ENCODE results near the gene AKAP10. TPM values are rescaled to one million over a fixed set of nuclear protein-coding genes. Genes with fewer than 3 reads are reported as not detected.
A peak's percentile ranks its signal among the peaks of the same experiment; 100 is the strongest.

The AKAP10 gene
- total RNA-seq, 1 experiment from 2014 or later, result 34.1 TPM

- ChIA-PET POLR2A (interaction anchor here (0.9 kb wide), 1 partner anchor 10 kb away, joined by 3 read pairs; no protein-coding TSS in a partner anchor), CTCF (interaction anchor here (0.5 to 0.6 kb wide), 3 partner anchors 51 to 136 kb away, joined by 4 read pairs; no protein-coding TSS in a partner anchor)
- no TSS peak for BruUV-seq (replicated peaks)
- no peak for DNase-seq (ENCODE audit: unreplicated experiment)
- Mint-ChIP-seq H3K27ac (ENCODE audit: low read depth, unreplicated experiment) (peak overlapping the region; percentile 3), H3K27me3 (ENCODE audit: insufficient read depth, unreplicated experiment) (no peaks in the 10 kb centered on the region), H3K9me3 (ENCODE audit: unreplicated experiment) (no peaks in the 10 kb centered on the region), H3K4me3 (ENCODE audit: unreplicated experiment) (no peak overlapping the region), H3K4me1 (ENCODE audit: insufficient read depth, unreplicated experiment) (peaks cover 19% of the 10 kb centered on the region), H3K36me3 (ENCODE audit: insufficient read depth, unreplicated experiment) (peaks cover 73% of the 10 kb centered on the region)
- TF ChIP-seq, protein P1, sequence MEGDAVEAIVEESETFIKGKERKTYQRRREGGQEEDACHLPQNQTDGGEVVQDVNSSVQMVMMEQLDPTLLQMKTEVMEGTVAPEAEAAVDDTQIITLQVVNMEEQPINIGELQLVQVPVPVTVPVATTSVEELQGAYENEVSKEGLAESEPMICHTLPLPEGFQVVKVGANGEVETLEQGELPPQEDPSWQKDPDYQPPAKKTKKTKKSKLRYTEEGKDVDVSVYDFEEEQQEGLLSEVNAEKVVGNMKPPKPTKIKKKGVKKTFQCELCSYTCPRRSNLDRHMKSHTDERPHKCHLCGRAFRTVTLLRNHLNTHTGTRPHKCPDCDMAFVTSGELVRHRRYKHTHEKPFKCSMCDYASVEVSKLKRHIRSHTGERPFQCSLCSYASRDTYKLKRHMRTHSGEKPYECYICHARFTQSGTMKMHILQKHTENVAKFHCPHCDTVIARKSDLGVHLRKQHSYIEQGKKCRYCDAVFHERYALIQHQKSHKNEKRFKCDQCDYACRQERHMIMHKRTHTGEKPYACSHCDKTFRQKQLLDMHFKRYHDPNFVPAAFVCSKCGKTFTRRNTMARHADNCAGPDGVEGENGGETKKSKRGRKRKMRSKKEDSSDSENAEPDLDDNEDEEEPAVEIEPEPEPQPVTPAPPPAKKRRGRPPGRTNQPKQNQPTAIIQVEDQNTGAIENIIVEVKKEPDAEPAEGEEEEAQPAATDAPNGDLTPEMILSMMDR (IDR thresholded peaks at IDR 0.05; ENCODE audit: unreplicated experiment), result no peak
- intact Hi-C loops (cut with micrococcal nuclease), result no loop called here
These were observed 38.9 kb downstream of the AKAP10 start for GRCh38 chr17:19938736-19939135.

DNA sequence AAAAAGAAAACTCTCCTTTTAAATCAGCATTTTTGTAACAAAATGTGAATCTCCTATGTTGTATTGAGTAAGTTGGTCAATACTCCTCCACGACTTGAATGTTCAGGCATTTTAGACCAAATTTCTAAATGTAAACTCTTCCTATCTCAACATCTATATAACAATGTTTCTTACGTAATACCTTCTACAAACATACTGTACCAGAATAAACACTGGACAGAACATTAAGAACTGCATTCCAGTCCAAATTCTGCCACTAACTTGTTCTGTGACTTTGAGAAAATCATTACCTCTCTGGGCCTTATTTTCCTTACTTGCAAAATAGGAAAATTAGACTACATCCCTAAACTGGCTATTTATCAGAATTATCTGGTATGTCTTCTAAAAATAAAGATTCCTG, 40.1 kb downstream of the AKAP10 start:
- intact Hi-C loops (cut with micrococcal nuclease), result no loop called here
- H3K27ac Mint-ChIP-seq (ENCODE audit: low read depth, unreplicated experiment), result peak overlapping the region; percentile 18
- BruUV-seq (replicated peaks), result no TSS peak
- H3K4me3 Mint-ChIP-seq (ENCODE audit: unreplicated experiment), result no peak overlapping the region
- ChIA-PET CTCF (interaction anchor here (0.7 kb wide), 1 partner anchor 125 kb away, joined by 4 read pairs; no protein-coding TSS in a partner anchor), POLR2A (interaction anchor here (0.7 kb wide), 1 partner anchor 124 kb away, joined by 3 read pairs; no protein-coding TSS in a partner anchor)
- H3K4me1 Mint-ChIP-seq (ENCODE audit: insufficient read depth, unreplicated experiment), result peaks cover 19% of the 10 kb centered on the region
- H3K36me3 Mint-ChIP-seq (ENCODE audit: insufficient read depth, unreplicated experiment), result peaks cover 78% of the 10 kb centered on the region
- DNase-seq (ENCODE audit: unreplicated experiment), result no peak
- H3K9me3 Mint-ChIP-seq (ENCODE audit: unreplicated experiment), result no peaks in the 10 kb centered on the region
- TF ChIP-seq, protein P1 (IDR thresholded peaks at IDR 0.05; ENCODE audit: unreplicated experiment), result no peak
- no peaks in the 10 kb centered on the region for H3K27me3 Mint-ChIP-seq (ENCODE audit: insufficient read depth, unreplicated experiment)

- POLR2A ChIA-PET, result interaction anchor here (0.6 to 2.6 kb wide), 4 partner anchors 10 to 18 kb away, joined by 3 to 12 read pairs (median 5); no protein-coding TSS in a partner anchor
- H3K4me1 Mint-ChIP-seq (ENCODE audit: insufficient read depth, unreplicated experiment), result peaks cover 11% of the 10 kb centered on the region
These were observed 42.5 kb downstream of the AKAP10 start for GRCh38 chr17:19935169-19935568.

DNA sequence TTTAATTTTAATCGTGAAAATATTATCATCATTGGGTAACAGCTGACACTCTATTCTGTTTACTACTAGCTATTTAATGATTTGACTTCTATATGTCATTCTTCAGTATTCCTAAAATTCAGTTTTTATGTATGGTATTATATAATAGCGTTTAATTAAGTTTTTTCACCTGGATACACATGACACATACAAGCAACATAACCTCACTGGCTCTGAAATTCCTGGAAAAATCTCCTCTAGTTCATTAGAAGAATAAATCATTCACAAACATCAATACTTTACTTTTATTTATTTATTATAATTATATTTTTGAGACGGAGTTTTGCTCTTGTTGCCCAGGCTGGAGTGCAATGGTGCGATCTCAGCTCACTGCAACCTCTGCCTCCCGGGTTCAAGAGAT, 44.0 kb downstream of the AKAP10 start:
- no peaks in the 10 kb centered on the region for H3K27me3 Mint-ChIP-seq (ENCODE audit: insufficient read depth, unreplicated experiment)
- no peak overlapping the region for H3K4me3 Mint-ChIP-seq (ENCODE audit: unreplicated experiment)
- H3K9me3 Mint-ChIP-seq (ENCODE audit: unreplicated experiment), result no peaks in the 10 kb centered on the region
- TF ChIP-seq, protein P1 (IDR thresholded peaks at IDR 0.05; ENCODE audit: unreplicated experiment), result no peak
- BruUV-seq (replicated peaks), result no TSS peak
- H3K4me1 Mint-ChIP-seq (ENCODE audit: insufficient read depth, unreplicated experiment), result peaks cover 5% of the 10 kb centered on the region
- ChIA-PET POLR2A (interaction anchor here (2.0 to 2.6 kb wide), 2 partner anchors 8 to 14 kb away, joined by 7 to 12 read pairs; no protein-coding TSS in a partner anchor), CTCF (no interaction called here)
- H3K27ac Mint-ChIP-seq (ENCODE audit: low read depth, unreplicated experiment), result no peak overlapping the region
- intact Hi-C loops (cut with micrococcal nuclease), result no loop called here
- H3K36me3 Mint-ChIP-seq (ENCODE audit: insufficient read depth, unreplicated experiment), result peaks cover 79% of the 10 kb centered on the region
- DNase-seq (ENCODE audit: unreplicated experiment), result no peak

More at GRCh38 chr17:19935169-19935568, 42.5 kb downstream of the AKAP10 start:
- DNase-seq (ENCODE audit: unreplicated experiment), result no peak
- CTCF ChIA-PET, result interaction anchor here (0.9 kb wide), 1 partner anchor 123 kb away, joined by 3 read pairs; no protein-coding TSS in a partner anchor
- Mint-ChIP-seq H3K27me3 (ENCODE audit: insufficient read depth, unreplicated experiment) (no peaks in the 10 kb centered on the region), H3K9me3 (ENCODE audit: unreplicated experiment) (no peaks in the 10 kb centered on the region), H3K27ac (ENCODE audit: low read depth, unreplicated experiment) (no peak overlapping the region), H3K36me3 (ENCODE audit: insufficient read depth, unreplicated experiment) (peaks cover 78% of the 10 kb centered on the region), H3K4me3 (ENCODE audit: unreplicated experiment) (no peak overlapping the region)
- intact Hi-C loops (cut with micrococcal nuclease), result no loop called here
- TF ChIP-seq, protein P1 (IDR thresholded peaks at IDR 0.05; ENCODE audit: unreplicated experiment), result no peak
- no TSS peak for BruUV-seq (replicated peaks)
